Measurements from ENCODE around the gene LRRC17. TPM values are rescaled to one million over a fixed set of nuclear protein-coding genes. Genes with fewer than 3 reads are reported as not detected.

The LRRC17 gene
- total and polyA plus RNA-seq, 8 donors = 0.76 to 2.7 (median 1.9) TPM

DNA sequence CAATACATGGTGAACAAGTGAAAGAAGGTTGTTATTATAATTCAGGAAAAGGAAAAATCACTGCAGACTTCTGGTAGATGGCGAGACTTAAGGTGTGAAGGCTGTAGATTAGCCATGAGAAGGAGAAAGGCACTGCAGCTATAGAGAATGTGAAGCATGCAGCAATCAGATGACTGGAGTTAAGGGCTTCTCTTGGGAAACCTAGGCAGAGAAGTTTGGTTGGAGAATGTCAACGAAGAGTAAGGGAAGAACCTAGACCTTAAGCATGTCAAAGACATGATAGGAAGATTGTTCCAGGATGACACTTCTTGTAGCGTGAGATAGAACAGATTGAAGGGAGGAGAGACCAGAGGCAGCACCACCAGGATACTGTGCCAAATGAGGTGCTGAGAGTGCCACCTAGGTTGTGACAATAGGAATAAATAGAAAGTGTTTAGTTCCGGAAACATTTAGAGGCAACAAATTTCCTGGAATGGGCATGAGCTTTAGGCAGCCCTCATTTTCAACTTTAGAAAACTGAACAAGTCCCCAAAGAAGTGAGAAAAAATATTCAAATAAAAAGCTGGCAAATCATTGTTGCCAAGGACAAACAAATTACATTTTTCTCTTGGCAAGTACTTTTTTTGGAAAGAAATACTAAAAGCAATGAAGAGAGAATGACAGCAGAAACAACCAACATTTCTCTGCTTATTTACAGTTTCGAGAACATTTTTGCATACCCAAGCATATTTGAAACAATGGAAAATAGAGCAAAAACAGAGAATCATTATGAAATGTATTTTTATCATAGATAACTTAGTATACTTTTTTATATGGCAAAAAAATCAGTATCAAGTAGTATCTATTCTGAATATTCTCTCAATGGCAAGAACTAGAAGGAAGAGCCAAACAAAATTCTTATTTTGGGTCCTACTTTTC, 4.9 kb downstream of the LRRC17 start:
- H3K9me3 ChIP-seq = no peaks in the 10 kb centered on the region
- 78% methylated on average over 5 of the region's 5 CpGs for WGBS, 2 donors
- ATAC-seq (peak in 2 of 4 donors; percentile 47 to 57), DNase-seq (no peak), FAIRE-seq (no peak)
- no peak overlapping the region for H3K27ac ChIP-seq
- H3K27me3 ChIP-seq = no peaks in the 10 kb centered on the region
- no peaks in the 10 kb centered on the region for H3K36me3 ChIP-seq
- no peaks in the 10 kb centered on the region for H3K4me1 ChIP-seq
- intact Hi-C loops (cut with DNase I) = no loop called here
- TF ChIP-seq, protein P1, sequence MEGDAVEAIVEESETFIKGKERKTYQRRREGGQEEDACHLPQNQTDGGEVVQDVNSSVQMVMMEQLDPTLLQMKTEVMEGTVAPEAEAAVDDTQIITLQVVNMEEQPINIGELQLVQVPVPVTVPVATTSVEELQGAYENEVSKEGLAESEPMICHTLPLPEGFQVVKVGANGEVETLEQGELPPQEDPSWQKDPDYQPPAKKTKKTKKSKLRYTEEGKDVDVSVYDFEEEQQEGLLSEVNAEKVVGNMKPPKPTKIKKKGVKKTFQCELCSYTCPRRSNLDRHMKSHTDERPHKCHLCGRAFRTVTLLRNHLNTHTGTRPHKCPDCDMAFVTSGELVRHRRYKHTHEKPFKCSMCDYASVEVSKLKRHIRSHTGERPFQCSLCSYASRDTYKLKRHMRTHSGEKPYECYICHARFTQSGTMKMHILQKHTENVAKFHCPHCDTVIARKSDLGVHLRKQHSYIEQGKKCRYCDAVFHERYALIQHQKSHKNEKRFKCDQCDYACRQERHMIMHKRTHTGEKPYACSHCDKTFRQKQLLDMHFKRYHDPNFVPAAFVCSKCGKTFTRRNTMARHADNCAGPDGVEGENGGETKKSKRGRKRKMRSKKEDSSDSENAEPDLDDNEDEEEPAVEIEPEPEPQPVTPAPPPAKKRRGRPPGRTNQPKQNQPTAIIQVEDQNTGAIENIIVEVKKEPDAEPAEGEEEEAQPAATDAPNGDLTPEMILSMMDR (IDR thresholded peaks at IDR 0.05) = no peak
- H3K4me3 ChIP-seq = no peak overlapping the region

DNA sequence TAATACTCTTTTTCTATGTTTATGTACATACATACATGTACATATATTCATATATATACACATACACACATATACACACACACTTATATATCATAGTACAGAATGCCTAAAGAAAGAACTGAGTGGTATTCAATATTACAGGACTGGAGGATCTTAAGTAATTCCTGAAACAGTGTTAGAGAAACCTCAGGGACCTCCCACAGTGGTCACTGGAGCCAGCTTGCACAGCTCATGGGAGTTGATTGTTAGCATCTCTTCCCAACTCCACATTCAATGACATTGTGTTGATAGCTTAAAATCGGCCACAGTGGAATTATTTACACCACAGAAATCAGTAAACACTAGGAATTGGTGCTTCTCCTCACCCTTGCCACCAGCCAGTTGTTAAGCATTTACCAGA, 6.0 kb downstream of the LRRC17 start:
- Histone ChIP-seq H3K9me3 (no peaks in the 10 kb centered on the region), H3K27me3 (no peaks in the 10 kb centered on the region), H3K4me3 (no peak overlapping the region), H3K4me1 (no peaks in the 10 kb centered on the region), H3K27ac (no peak overlapping the region), H3K36me3 (no peaks in the 10 kb centered on the region)
- intact Hi-C loops (cut with DNase I) = no loop called here
- DNase-seq = no peak
- no peak for ATAC-seq
- TF ChIP-seq, protein P1 (IDR thresholded peaks at IDR 0.05) = no peak
- 26 to 31% methylated on average over 1 of the region's 1 CpG for WGBS, 2 donors
- no peak for FAIRE-seq

DNA sequence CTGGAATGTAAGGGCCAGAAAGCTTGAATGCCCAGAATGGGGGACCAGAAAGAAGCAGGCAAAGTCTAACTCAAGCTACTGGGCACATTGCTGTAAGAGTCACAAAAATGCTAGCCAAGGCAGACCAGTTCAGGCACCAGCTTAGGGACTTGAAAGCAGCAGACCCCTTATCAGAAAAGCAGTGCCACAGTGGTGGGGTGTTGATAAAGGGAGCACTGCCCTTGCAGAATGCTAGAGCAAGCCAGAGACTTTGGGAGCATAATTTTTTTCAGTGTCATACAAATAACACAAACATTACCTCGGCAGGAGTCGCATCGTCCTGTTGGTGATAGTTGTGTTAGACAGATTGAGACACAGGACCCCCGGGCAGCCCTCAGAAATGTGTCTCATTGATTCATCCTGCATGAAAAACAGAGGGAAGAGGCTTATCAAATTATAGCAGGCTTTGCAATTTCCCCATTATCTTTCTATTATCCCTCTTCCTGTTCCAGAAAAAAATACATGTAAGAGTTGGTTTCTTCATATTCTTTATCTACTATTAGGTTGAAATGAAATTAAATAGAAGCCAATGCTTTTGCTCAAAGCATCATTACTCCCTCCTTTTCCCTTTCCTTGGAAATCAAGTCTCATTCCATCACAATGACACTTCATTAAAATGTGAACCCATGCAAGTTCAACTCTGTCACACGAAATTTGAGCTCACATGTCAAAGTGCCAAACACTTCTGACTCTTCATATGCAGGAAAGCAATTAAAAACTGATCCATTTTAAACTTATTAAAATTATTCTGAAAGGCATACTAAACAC, 13.4 kb downstream of the LRRC17 start:
- intact Hi-C loops (cut with DNase I) = no loop called here
- Histone ChIP-seq H3K9me3 (no peaks in the 10 kb centered on the region), H3K4me3 (no peak overlapping the region), H3K4me1 (no peaks in the 10 kb centered on the region), H3K36me3 (no peaks in the 10 kb centered on the region), H3K27ac (no peak overlapping the region), H3K27me3 (no peaks in the 10 kb centered on the region)
- 72 to 73% methylated on average over 5 of the region's 5 CpGs for WGBS, 2 donors
- no peak for DNase-seq
- ATAC-seq = no peak
- FAIRE-seq = no peak
- TF ChIP-seq, protein P1 (IDR thresholded peaks at IDR 0.05) = no peak

DNA sequence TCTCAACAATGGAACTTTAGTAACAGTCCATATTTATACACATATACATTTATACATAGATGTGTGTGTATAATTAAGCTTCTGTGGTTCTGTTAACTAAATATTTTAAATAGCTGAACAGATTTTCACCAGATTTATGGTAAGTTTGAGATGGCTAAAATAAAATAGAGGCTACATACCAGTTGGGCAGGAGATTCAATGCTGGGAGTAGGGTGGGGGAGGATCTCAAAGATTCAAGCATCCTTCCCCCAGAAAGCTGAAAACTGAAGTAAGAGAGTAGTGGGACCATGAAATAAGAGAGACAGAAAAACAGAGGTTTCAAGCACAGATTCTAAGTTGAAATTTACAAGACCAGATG, 14.0 kb downstream of the LRRC17 start:
- Histone ChIP-seq H3K36me3 (no peaks in the 10 kb centered on the region), H3K27ac (no peak overlapping the region), H3K4me1 (no peaks in the 10 kb centered on the region), H3K27me3 (no peaks in the 10 kb centered on the region), H3K9me3 (no peaks in the 10 kb centered on the region), H3K4me3 (no peak overlapping the region)
- TF ChIP-seq, protein P1 (IDR thresholded peaks at IDR 0.05) = no peak
- no peak for ATAC-seq
- no peak for DNase-seq
- intact Hi-C loops (cut with DNase I) = no loop called here
- FAIRE-seq = no peak

All from pancreas (tissue), 10 donors.